22Rv1 (cell line): Measurements from ENCODE around the gene LAMB2.

ENCODE experiments used
- CTCF ChIP-seq: fragments of 450-650 bp; IDR thresholded peaks from 2 replicates; pipeline ENCODE4 v1.5.1; 2017; ENCODE audit warnings: mild to moderate bottlenecking
- ZFX ChIP-seq: fragments of 450-650 bp; IDR thresholded peaks from 2 replicates; pipeline ENCODE4 v1.6.1; 2017; ENCODE audit warnings: antibody characterized with exemption, borderline replicate concordance

GRCh38 chr3:49133226-49133951 is 539 bp upstream of the LAMB2 start:
- TF ChIP-seq CTCF (no peak; the same call in 1 of the 2 replicates), ZFX (no peak)
